Endothelial cell (in vitro differentiated cells): Measurements from ENCODE around the gene RAB33B. TPM values are rescaled to one million over a fixed set of nuclear protein-coding genes. Genes with fewer than 3 reads are reported as not detected.
"Not testable (repeated sequence)": the region's sequence is repeated elsewhere in the genome, so short reads cannot be mapped to it uniquely, and the experiment has no call there.

ENCODE experiments used
- DNase-seq: peaks from one replicate; pipeline ENCODE4 v3.0.0; 2021; ENCODE audit warnings: low spot score
- H3K27ac Mint-ChIP-seq: one replicate; pipeline ENCODE4 v1.8.0; 2021; ENCODE audit warnings: mixed read lengths, inconsistent platforms; ENCODE audit not compliant: unreplicated experiment
- H3K27me3 Mint-ChIP-seq: one replicate; pipeline ENCODE4 v1.8.0; 2021; ENCODE audit warnings: mild to moderate bottlenecking, moderate library complexity, mixed read lengths, inconsistent platforms; ENCODE audit not compliant: unreplicated experiment
- H3K36me3 Mint-ChIP-seq: one replicate; pipeline ENCODE4 v1.8.0; 2021; ENCODE audit warnings: mild to moderate bottlenecking, low read depth, mixed read lengths, inconsistent platforms; ENCODE audit not compliant: unreplicated experiment
- H3K4me1 Mint-ChIP-seq: one replicate; pipeline ENCODE4 v1.8.0; 2021; ENCODE audit warnings: mild to moderate bottlenecking, mixed read lengths, inconsistent platforms; ENCODE audit not compliant: unreplicated experiment
- H3K4me3 Mint-ChIP-seq: one replicate; pipeline ENCODE4 v1.8.0; 2021; ENCODE audit warnings: mild to moderate bottlenecking, mixed read lengths, inconsistent platforms; ENCODE audit not compliant: unreplicated experiment
- H3K9me3 Mint-ChIP-seq: one replicate; pipeline ENCODE4 v1.8.0; 2021; ENCODE audit warnings: mixed read lengths, inconsistent platforms; ENCODE audit not compliant: unreplicated experiment
- CTCF ChIP-seq: fragments of 200-600 bp; sonication (generic); IDR thresholded peaks from one replicate; pipeline ENCODE4 v1.5.0; 2021; ENCODE audit warnings: antibody characterized with exemption; ENCODE audit not compliant: unreplicated experiment
- total RNA-seq: library from RNA; stranded (reverse); fragmentation: NEBNext Ultra II Directional; extraction: Animal tissue kit (Norgen Biotek cat#: 25700); gene quantifications from one replicate; pipeline ENCODE4 v1.2.1, GENCODE V29; 2021; ENCODE audit not compliant: unreplicated experiment

The RAB33B gene
- total RNA-seq, 1 donor from 2014 or later = 11.4 TPM

- no peak overlapping the region for H3K4me3 Mint-ChIP-seq
- no peak for TF ChIP-seq CTCF
- no peak overlapping the region for H3K27ac Mint-ChIP-seq
- peaks cover 28% of the 10 kb centered on the region for H3K36me3 Mint-ChIP-seq
- DNase-seq = no peak
- peaks cover 5% of the 10 kb centered on the region for H3K27me3 Mint-ChIP-seq
- no peaks in the 10 kb centered on the region for H3K4me1 Mint-ChIP-seq
- H3K9me3 Mint-ChIP-seq = no peaks in the 10 kb centered on the region
Measured at GRCh38 chr4:139465922-139466321, 12.0 kb downstream of the RAB33B start.

- not testable (repeated sequence) for H3K4me1 Mint-ChIP-seq, H3K27me3 Mint-ChIP-seq, H3K27ac Mint-ChIP-seq, H3K4me3 Mint-ChIP-seq, H3K9me3 Mint-ChIP-seq, DNase-seq
- peaks cover 49% of the 10 kb centered on the region for H3K36me3 Mint-ChIP-seq
Measured at GRCh38 chr4:139468756-139469155, 14.8 kb downstream of the RAB33B start.

GRCh38 chr4:139469216-139469615 is 15.3 kb downstream of the RAB33B start:
- Mint-ChIP-seq H3K27me3 (no peaks in the 10 kb centered on the region), H3K27ac (no peak overlapping the region), H3K36me3 (peaks cover 45% of the 10 kb centered on the region), H3K4me3 (no peak overlapping the region), H3K4me1 (no peaks in the 10 kb centered on the region), H3K9me3 (no peaks in the 10 kb centered on the region)
- TF ChIP-seq CTCF = no peak
- no peak for DNase-seq

- no peak overlapping the region for H3K4me3 Mint-ChIP-seq
- H3K9me3 Mint-ChIP-seq = no peaks in the 10 kb centered on the region
- no peak for DNase-seq
- TF ChIP-seq CTCF = no peak
- H3K27ac Mint-ChIP-seq = no peak overlapping the region
- H3K27me3 Mint-ChIP-seq = no peaks in the 10 kb centered on the region
- no peaks in the 10 kb centered on the region for H3K4me1 Mint-ChIP-seq
- H3K36me3 Mint-ChIP-seq = peaks cover 45% of the 10 kb centered on the region
Measured at GRCh38 chr4:139469869-139470268, 15.9 kb downstream of the RAB33B start.

- Mint-ChIP-seq H3K27me3 (no peaks in the 10 kb centered on the region), H3K4me1 (no peaks in the 10 kb centered on the region), H3K27ac (no peak overlapping the region), H3K4me3 (no peak overlapping the region), H3K36me3 (peaks cover 45% of the 10 kb centered on the region), H3K9me3 (no peaks in the 10 kb centered on the region)
- TF ChIP-seq CTCF = no peak
- DNase-seq = no peak
Measured at GRCh38 chr4:139470295-139470694, 16.4 kb downstream of the RAB33B start.
